ENCODE data around the gene KCNJ15. TPM values are rescaled to one million over a fixed set of nuclear protein-coding genes. Genes with fewer than 3 reads are reported as not detected.

The KCNJ15 gene
- total RNA-seq, 1 experiment from 2014 or later, result not detected

DNA sequence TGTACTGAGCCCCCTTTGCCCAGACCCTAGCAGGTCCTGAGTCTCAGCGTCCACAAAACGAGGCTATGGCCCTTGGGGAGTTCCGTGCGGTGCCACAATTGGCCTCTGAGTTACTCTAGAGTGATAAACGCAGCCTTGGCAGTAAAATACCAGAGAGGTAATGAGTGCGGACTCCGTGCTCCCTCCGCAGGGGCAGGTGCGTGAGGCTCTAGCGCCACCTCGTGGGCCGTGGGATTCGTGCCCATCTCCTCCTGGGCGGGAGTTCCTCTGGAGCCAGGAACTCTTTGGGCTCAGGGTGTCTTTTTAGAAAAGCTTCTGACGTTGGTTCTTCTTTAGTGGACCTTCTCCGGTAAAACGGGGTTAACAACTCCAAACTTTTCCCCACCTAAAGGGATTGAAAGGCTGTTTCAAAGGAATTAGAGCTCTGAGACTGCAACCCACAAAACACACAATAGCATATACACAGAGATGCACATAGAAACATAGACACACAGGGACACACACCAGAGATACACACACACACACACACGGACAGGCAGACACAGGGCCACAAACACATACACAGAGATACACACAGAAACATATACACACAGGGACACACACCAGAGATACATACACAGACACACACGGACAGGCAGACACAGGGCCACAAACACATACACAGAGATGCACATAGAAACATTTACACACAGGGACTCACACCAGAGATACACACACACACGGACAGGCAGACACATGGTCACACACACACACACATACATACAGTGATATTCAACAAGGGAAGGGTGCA is 99.4 kb downstream of the KCNJ15 start:
- H3K4me3 Mint-ChIP-seq (ENCODE audit: unreplicated experiment), result no peak overlapping the region
- intact Hi-C loops (cut with micrococcal nuclease; ENCODE audit: unreplicated experiment), result loop anchor here (1.0 to 5.0 kb wide), 5 partner anchors 137 to 644 kb away; no protein-coding TSS in a partner anchor
- H3K9me3 Mint-ChIP-seq (ENCODE audit: unreplicated experiment), result no peaks in the 10 kb centered on the region
- H3K4me1 Mint-ChIP-seq (ENCODE audit: low read depth, unreplicated experiment), result no peaks in the 10 kb centered on the region
- H3K9me3 ChIP-seq, result no peaks in the 10 kb centered on the region
- no peaks in the 10 kb centered on the region for H3K27me3 ChIP-seq (replicated peaks; ENCODE audit: control insufficient read depth, insufficient read depth, low read length)
- no peaks in the 10 kb centered on the region for H3K36me3 Mint-ChIP-seq (ENCODE audit: insufficient read depth, unreplicated experiment)
- POLR2A ChIA-PET, result no interaction called here
- peak; percentile 69 to 81 for DNase-seq
- CTCF ChIA-PET, result interaction anchor here (0.7 to 2.0 kb wide), 3 partner anchors 137 to 186 kb away, joined by 3 to 4 read pairs (median 3); no protein-coding TSS in a partner anchor
- H3K4me3 ChIP-seq (ENCODE audit: low read depth, low read length), result no peak overlapping the region
- H3K4me1 ChIP-seq, result no peaks in the 10 kb centered on the region
- peak; percentile 92 for TF ChIP-seq CTCF (IDR thresholded peaks at IDR 0.05; ENCODE audit: insufficient read depth in 1 of 2, low read depth in 1 of 2, low read length in 1 of 2, severe bottlenecking in 1 of 2, unreplicated experiment in 1 of 2)
- no TSS peak for BruUV-seq (replicated peaks)
- H3K27me3 Mint-ChIP-seq (ENCODE audit: insufficient read depth, unreplicated experiment), result peaks cover 8% of the 10 kb centered on the region
- no peak overlapping the region for H3K27ac Mint-ChIP-seq (ENCODE audit: unreplicated experiment)
- H3K36me3 ChIP-seq (ENCODE audit: control insufficient read depth, insufficient read depth, low read length), result no peaks in the 10 kb centered on the region

Other genes with a start within 250 kb of the KCNJ15 start
- not detected in 2 replicates for gene ERG, start 241.5 kb downstream of the KCNJ15 start, total RNA-seq (2022)